ENCODE results near the gene MYOG.

GRCh38 chr1:203128716-203129500 is 43.1 kb upstream of the MYOG start:
- TF ChIP-seq CTCF (IDR thresholded peaks at IDR 0.05) = no peak
- TF ChIP-seq ZFX (IDR thresholded peaks at IDR 0.05; ENCODE audit: borderline replicate concordance) = no peak

Data from 22Rv1 (cell line).